ENCODE measurements around the gene DEFB123.

DNA sequence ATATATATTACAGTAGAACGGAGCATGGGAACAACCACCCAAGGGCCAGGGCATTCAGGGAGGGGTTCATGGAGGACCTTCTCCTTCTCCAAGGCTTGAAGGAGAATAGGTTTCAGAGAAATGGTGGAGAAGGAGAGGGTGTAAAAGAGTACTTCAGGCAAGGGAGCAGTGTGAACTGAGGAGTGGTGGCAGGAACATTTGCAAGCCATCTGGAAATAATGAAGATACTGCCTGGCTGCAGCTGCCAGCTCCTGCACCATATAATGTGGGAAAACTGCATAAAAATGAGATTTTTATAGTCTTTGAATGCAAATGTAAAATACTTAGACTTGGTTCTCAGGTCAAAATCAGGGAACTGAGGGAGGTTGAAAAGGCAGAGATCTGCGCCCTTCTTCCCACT is 24.8 kb upstream of the DEFB123 start:
- TF ChIP-seq, protein P1, sequence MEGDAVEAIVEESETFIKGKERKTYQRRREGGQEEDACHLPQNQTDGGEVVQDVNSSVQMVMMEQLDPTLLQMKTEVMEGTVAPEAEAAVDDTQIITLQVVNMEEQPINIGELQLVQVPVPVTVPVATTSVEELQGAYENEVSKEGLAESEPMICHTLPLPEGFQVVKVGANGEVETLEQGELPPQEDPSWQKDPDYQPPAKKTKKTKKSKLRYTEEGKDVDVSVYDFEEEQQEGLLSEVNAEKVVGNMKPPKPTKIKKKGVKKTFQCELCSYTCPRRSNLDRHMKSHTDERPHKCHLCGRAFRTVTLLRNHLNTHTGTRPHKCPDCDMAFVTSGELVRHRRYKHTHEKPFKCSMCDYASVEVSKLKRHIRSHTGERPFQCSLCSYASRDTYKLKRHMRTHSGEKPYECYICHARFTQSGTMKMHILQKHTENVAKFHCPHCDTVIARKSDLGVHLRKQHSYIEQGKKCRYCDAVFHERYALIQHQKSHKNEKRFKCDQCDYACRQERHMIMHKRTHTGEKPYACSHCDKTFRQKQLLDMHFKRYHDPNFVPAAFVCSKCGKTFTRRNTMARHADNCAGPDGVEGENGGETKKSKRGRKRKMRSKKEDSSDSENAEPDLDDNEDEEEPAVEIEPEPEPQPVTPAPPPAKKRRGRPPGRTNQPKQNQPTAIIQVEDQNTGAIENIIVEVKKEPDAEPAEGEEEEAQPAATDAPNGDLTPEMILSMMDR (IDR thresholded peaks at IDR 0.05) = no peak
- no peak for TF ChIP-seq POLR2A (IDR thresholded peaks at IDR 0.05)
